Stimulated activated CD4-positive, alpha-beta T cell treated with anti-CD3 and anti-CD28 coated beads, Interleukin-12 subunit alpha, Interleukin-12 subunit beta, amount 100 ng/mL, for 24 hours (primary cell): ENCODE data around the gene KCNT1.

Experiments
- DNase-seq, 2 experiments: peaks; one replicate each; pipeline ENCODE4 v3.0.0-alpha.2; 2020; ENCODE audit warnings: low read depth in 2 of 2

Gene KCNT1

GRCh38 chr9:135745686-135746324 lies 43.8 kb downstream of the KCNT1 start:
- DNase-seq = no peak

- DNase-seq = no peak
These were observed 44.6 kb downstream of the KCNT1 start for GRCh38 chr9:135746565-135746964.

- no peak for DNase-seq
These were observed 45.3 kb downstream of the KCNT1 start for GRCh38 chr9:135747311-135747710.

- no peak for DNase-seq
These were observed 46.7 kb downstream of the KCNT1 start for GRCh38 chr9:135748676-135749075.

- no peak for DNase-seq
These were observed 47.4 kb downstream of the KCNT1 start for GRCh38 chr9:135749171-135750045.

- DNase-seq = no peak
These were observed 48.8 kb downstream of the KCNT1 start for GRCh38 chr9:135750786-135751185.

- no peak for DNase-seq
These were observed 49.5 kb downstream of the KCNT1 start for GRCh38 chr9:135751501-135751900.

GRCh38 chr9:135752281-135753204 lies 50.6 kb downstream of the KCNT1 start:
- DNase-seq = no peak

GRCh38 chr9:135753391-135754105 lies 51.6 kb downstream of the KCNT1 start:
- DNase-seq = no peak

GRCh38 chr9:135756576-135756975 lies 54.6 kb downstream of the KCNT1 start:
- DNase-seq = no peak

GRCh38 chr9:135757356-135757755 lies 55.4 kb downstream of the KCNT1 start:
- DNase-seq = no peak

GRCh38 chr9:135758056-135758455 lies 56.1 kb downstream of the KCNT1 start:
- DNase-seq = no peak

GRCh38 chr9:135758870-135759269 lies 56.9 kb downstream of the KCNT1 start:
- no peak for DNase-seq

- no peak for DNase-seq
These were observed 57.8 kb downstream of the KCNT1 start for GRCh38 chr9:135759676-135760300.

GRCh38 chr9:135760465-135760864 lies 58.5 kb downstream of the KCNT1 start:
- no peak for DNase-seq

GRCh38 chr9:135761150-135761844 lies 59.3 kb downstream of the KCNT1 start:
- DNase-seq = no peak

GRCh38 chr9:135761845-135762168 lies 59.8 kb downstream of the KCNT1 start:
- DNase-seq = no peak

GRCh38 chr9:135762921-135763320 lies 60.9 kb downstream of the KCNT1 start:
- no peak for DNase-seq

- DNase-seq = no peak
These were observed 61.9 kb downstream of the KCNT1 start for GRCh38 chr9:135763716-135764446.

- no peak for DNase-seq
These were observed 62.7 kb downstream of the KCNT1 start for GRCh38 chr9:135764731-135765130.
